Activated CD4-positive, alpha-beta T cell treated with anti-CD3 and anti-CD28 coated beads for 36 hours (primary cell): ENCODE data around the gene TNFSF4. TPM values are rescaled to one million over a fixed set of nuclear protein-coding genes. Genes with fewer than 3 reads are reported as not detected.

Source experiments
- ATAC-seq: fragments of 200-7000 bp; cut with Tn5 transposase; one replicate; pipeline ENCODE4 v1.10.0; 2021; ENCODE audit warnings: mild to moderate bottlenecking, moderate library complexity
- CTCF ChIA-PET: fragments of 350-600 bp; sonication (Branson Sonifier 250); formaldehyde crosslinking; loops from one replicate; lab custom pipeline; 2021; ENCODE audit warnings: antibody characterized with exemption; lab: Charles Lee
- POLR2A ChIA-PET: fragments of 350-600 bp; sonication (Branson Sonifier 250); formaldehyde crosslinking; loops from one replicate; lab custom pipeline; 2021; ENCODE audit warnings: antibody characterized with exemption, inconsistent platforms; lab: Charles Lee
- DNase-seq: peaks from one replicate; pipeline ENCODE4 v3.0.0-alpha.2; 2020
- H3K27ac Mint-ChIP-seq: one replicate; pipeline ENCODE4 v1.8.0; 2021; ENCODE audit warnings: mixed read lengths
- H3K27me3 Mint-ChIP-seq: one replicate; pipeline ENCODE4 v1.8.0; 2021; ENCODE audit warnings: mixed read lengths
- H3K36me3 Mint-ChIP-seq: one replicate; pipeline ENCODE4 v1.8.0; 2021; ENCODE audit warnings: low read depth, mixed read lengths
- H3K4me1 Mint-ChIP-seq: one replicate; pipeline ENCODE4 v1.8.0; 2021; ENCODE audit warnings: mixed read lengths
- H3K4me3 Mint-ChIP-seq: one replicate; pipeline ENCODE4 v1.8.0; 2021; ENCODE audit warnings: mild to moderate bottlenecking, moderate library complexity, mixed read lengths
- H3K9me3 Mint-ChIP-seq: one replicate; pipeline ENCODE4 v1.8.0; 2021; ENCODE audit warnings: low read depth, mixed read lengths
- intact Hi-C, 2 experiments: fragments of 100-400 bp; cut with DNase I in 1 of 2; cut with micrococcal nuclease in 1 of 2; formaldehyde crosslinking; loops; one replicate each; pipeline versions ENCODE4 v1.14.2 to v1.15.1; 2022 to 2024; cut with DNase I, micrococcal nuclease
- total RNA-seq, 2 experiments: library from RNA; stranded (reverse); gene quantifications; one replicate each; pipeline ENCODE4 v1.2.3, GENCODE V29; 2021

The TNFSF4 gene
- total RNA-seq, 2 experiments from 2014 or later = 0.33 to 0.41 TPM

DNA sequence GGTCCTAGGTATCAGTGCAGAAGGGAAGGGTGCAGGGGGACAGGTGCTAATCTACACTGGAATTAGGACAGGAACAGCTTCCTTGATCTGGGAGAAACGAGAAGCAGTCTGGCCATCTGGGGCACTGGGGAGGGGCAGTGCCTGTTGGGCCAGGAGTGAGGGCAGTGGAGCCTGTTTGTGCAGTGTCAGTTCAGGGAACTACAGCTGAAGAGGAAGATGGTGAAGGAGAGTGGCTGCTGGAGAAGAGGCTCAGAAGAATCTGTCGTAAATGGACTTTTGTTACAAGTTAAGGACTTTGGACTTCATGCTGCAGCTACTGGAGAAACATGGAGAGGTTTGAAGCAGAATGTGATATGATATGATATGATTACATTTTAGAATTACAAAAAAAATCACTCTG is 3.2 kb upstream of the TNFSF4 start:
- no peaks in the 10 kb centered on the region for H3K9me3 Mint-ChIP-seq
- ATAC-seq (no peak), DNase-seq (no peak)
- intact Hi-C loops = no loop called here
- H3K27me3 Mint-ChIP-seq = peaks cover 24% of the 10 kb centered on the region
- ChIA-PET POLR2A (no interaction called here), CTCF (interaction anchor here (13.3 kb wide), 1 partner anchor 466 kb away, joined by 150 read pairs; no protein-coding TSS in a partner anchor)
- no peak overlapping the region for H3K4me3 Mint-ChIP-seq
- no peak overlapping the region for H3K27ac Mint-ChIP-seq
- no peaks in the 10 kb centered on the region for H3K36me3 Mint-ChIP-seq
- peaks cover 29% of the 10 kb centered on the region for H3K4me1 Mint-ChIP-seq

DNA sequence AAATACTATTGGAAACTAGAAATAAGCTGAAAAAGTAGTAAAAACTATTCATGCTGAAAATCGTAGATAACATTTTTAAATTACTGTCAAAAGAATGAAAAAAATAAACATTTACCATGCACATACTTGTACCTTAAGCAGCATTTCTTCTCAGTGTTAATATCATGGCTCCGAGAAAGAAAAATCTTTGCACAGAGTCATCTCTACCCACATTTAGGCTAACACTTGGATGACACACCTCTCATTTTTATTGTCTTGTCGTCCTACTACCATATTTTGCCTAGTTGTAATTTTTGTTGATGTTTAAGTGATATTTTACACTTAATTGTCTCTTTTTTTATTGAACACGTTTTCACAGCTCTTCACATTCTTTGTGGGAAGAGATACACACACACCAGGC is 1.7 kb upstream of the TNFSF4 start:
- intact Hi-C loops = loop anchor here in 1 of 2 experiments (5.0 kb wide), 4 partner anchors 88 to 372 kb away; no protein-coding TSS in a partner anchor
- Mint-ChIP-seq H3K4me1 (peaks cover 37% of the 10 kb centered on the region), H3K27me3 (peaks cover 26% of the 10 kb centered on the region)

DNA sequence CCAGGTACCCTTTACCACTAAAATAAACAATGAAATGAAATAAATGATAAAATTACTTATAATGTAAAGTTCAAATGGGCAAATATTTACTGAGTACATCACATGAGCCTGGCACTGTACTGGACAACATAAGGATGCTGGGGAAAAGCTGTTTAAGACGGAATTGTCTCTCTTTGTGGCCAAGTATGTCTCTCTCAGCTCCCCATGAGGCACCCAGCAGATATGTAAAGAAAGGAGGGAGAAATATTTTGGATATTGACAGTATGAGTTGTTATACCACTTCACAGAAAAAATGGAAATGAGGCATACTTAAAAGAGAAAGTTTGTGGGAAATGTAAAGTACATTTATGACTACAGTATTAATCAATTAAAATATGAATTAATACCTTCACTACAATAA is 1.0 kb upstream of the TNFSF4 start:
- intact Hi-C loops = loop anchor here in 1 of 2 experiments (5.0 kb wide), 4 partner anchors 89 to 371 kb away; no protein-coding TSS in a partner anchor
- H3K27ac Mint-ChIP-seq = no peak overlapping the region
- H3K36me3 Mint-ChIP-seq = no peaks in the 10 kb centered on the region
- ATAC-seq = no peak
- ChIA-PET CTCF (interaction anchor here (0.9 to 13.3 kb wide), 2 partner anchors 8 to 464 kb away, joined by 3 to 150 read pairs; no protein-coding TSS in a partner anchor), POLR2A (no interaction called here)
- DNase-seq = no peak
- H3K27me3 Mint-ChIP-seq = peaks cover 26% of the 10 kb centered on the region
- H3K9me3 Mint-ChIP-seq = no peaks in the 10 kb centered on the region
- no peak overlapping the region for H3K4me3 Mint-ChIP-seq
- H3K4me1 Mint-ChIP-seq = peaks cover 36% of the 10 kb centered on the region

More for the DNA sequence above, 1.7 kb upstream of the TNFSF4 start:
- Mint-ChIP-seq H3K9me3 (no peaks in the 10 kb centered on the region), H3K36me3 (no peaks in the 10 kb centered on the region), H3K27ac (no peak overlapping the region), H3K4me3 (no peak overlapping the region)
- DNase-seq (no peak), ATAC-seq (no peak)
- POLR2A ChIA-PET = no interaction called here
- CTCF ChIA-PET = interaction anchor here (0.9 to 13.3 kb wide), 3 partner anchors 9 to 465 kb away, joined by 3 to 150 read pairs (median 3); no protein-coding TSS in a partner anchor

DNA sequence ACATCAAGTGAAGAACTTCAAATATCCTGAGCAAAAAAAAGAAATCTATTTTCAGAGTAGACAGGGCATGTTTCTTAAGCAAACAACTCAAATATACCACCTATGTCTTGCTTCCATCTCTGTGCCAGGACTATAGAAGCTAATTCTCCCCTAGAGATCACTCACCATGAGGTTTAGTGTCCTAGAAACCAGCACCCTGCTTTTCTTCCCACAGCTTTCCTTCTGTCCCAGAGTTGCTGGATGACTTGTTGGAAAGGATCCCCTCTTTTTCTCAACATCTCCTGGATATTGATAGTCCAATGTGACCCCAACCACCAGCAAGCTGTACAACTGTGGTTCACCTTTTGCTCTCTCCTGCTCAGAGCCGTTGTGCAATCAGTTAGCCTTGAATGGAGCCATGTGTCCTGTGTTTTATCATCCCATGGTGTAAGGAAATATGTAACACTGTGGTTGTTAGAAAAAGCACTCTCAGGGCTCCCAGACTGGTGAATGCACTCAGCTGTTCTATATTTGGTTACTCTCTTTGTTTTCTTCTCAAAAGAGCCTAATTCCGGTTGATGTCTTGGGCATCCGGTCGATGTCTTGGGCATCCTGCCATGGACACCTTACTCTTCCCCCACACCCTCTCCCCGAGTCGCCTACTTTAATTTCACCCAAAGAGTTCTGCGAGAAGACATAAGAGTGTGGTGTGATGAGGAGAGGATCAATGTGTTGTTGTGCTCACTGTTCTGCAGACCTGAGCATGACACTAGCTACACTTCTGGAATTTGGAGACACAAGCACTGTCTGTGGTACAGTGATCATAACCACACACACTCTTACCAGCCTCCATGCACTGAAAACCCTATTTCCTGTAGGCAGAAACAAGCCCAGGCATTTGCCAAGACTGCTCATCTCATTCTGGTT is 1.7 kb downstream of the TNFSF4 start:
- CTCF ChIA-PET = interaction anchor here (0.6 to 13.3 kb wide), 8 partner anchors 10 to 462 kb away, joined by 3 to 150 read pairs (median 4); no protein-coding TSS in a partner anchor
- peaks cover 20% of the 10 kb centered on the region for H3K27me3 Mint-ChIP-seq
- peak; percentile 75 for ATAC-seq
- no peaks in the 10 kb centered on the region for H3K9me3 Mint-ChIP-seq
- H3K27ac Mint-ChIP-seq = peak overlapping the region; percentile 61
- H3K4me3 Mint-ChIP-seq = peak overlapping the region; percentile 40
- peak; percentile 20 for DNase-seq
- no peaks in the 10 kb centered on the region for H3K36me3 Mint-ChIP-seq
- H3K4me1 Mint-ChIP-seq = peaks cover 36% of the 10 kb centered on the region
- POLR2A ChIA-PET = interaction anchor here (1.0 kb wide), 1 partner anchor 310 kb away, joined by 3 read pairs; no protein-coding TSS in a partner anchor
- intact Hi-C loops = loop anchor here (2.0 to 5.0 kb wide), 5 partner anchors 92 to 368 kb away; no protein-coding TSS in a partner anchor

DNA sequence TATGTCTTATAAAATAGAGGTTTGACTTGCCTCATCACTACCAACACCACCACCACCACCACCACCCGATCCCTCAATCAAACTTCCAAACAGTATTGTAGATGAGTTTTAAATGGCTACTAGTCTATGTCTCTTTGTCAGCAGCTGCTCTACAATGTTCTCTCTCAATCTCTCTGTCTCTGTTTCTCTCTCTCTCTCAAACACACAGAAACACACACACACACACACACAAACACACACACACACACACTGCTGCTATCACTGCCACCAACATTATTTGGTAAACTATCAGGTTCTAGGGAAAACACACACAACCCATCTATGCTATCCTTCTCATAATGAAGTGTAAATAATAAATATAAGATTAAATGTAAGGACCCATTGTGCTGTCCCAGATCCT is 2.4 kb downstream of the TNFSF4 start:
- ChIA-PET POLR2A (no interaction called here), CTCF (interaction anchor here (1.0 to 13.3 kb wide), 6 partner anchors 9 to 461 kb away, joined by 3 to 150 read pairs (median 5); no protein-coding TSS in a partner anchor)
- DNase-seq (no peak), ATAC-seq (no peak)
- Mint-ChIP-seq H3K9me3 (no peaks in the 10 kb centered on the region), H3K4me1 (peaks cover 36% of the 10 kb centered on the region), H3K36me3 (no peaks in the 10 kb centered on the region), H3K27me3 (peaks cover 16% of the 10 kb centered on the region), H3K4me3 (no peak overlapping the region), H3K27ac (no peak overlapping the region)
- intact Hi-C loops = loop anchor here in 1 of 2 experiments (5.0 kb wide), 4 partner anchors 93 to 367 kb away; no protein-coding TSS in a partner anchor

DNA sequence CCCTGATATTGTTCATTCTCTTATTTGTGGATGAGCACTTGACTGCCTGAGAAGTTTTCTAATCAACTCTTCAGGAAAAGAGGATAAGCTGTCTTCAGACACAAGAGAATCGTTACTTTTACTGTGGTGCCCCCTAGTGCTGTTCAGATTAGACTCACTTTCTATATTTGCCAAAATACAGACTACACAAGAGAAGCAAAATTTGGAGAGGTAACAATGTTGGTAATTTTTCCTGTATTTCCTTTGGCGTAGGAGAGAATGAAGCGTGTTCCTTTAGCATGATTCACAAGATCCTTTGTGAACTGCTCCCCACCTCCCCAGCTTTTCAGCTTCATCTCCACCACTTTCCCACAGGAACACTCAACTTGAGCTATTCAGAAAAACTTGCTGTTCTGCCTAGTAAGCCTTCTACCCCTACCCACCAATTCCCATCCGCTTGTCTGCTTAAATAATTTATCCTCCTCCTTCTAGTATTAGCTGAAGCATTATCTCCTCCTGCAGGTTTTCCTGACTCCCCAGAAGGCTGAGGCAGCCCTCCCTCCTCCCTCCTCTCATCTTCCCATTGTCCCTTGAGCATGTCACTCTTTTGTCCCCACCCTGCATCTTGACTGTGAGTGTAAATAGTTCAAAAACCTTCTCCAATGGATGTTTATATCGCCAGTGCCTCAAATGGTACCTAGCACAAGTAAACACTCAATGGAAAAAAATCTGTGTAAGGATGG is 4.5 kb downstream of the TNFSF4 start:
- CTCF ChIA-PET = interaction anchor here (0.6 to 13.3 kb wide), 14 partner anchors 11 to 616 kb away, joined by 3 to 150 read pairs (median 3); no protein-coding TSS in a partner anchor
- POLR2A ChIA-PET = no interaction called here
- ATAC-seq (no peak), DNase-seq (peak; percentile 14)
- intact Hi-C loops = loop anchor here in 1 of 2 experiments (1.0 to 2.0 kb wide), 2 partner anchors 376 to 457 kb away; no protein-coding TSS in a partner anchor
- Mint-ChIP-seq H3K9me3 (no peaks in the 10 kb centered on the region), H3K36me3 (no peaks in the 10 kb centered on the region), H3K27me3 (peaks cover 13% of the 10 kb centered on the region), H3K4me1 (peaks cover 33% of the 10 kb centered on the region), H3K4me3 (no peak overlapping the region), H3K27ac (no peak overlapping the region)

DNA sequence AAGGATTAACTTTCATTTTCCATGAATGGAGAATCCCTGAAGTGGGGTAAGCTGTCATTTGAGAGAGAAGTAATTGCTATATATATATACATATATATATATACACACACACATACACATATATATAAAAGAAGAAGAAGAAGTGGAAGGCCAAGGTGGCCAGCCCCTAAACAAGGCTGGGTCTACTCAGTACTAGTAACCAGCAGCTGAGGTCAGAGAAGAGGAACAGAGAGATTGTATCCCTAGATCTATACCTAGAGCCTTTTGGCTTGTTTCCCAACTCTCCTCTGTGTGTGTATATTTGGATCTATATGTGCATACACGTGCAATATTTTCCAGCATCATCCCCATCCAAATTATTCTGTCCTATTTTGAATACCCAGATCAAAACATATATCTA is 5.2 kb downstream of the TNFSF4 start:
- Mint-ChIP-seq H3K4me1 (peaks cover 26% of the 10 kb centered on the region), H3K4me3 (no peak overlapping the region), H3K36me3 (no peaks in the 10 kb centered on the region), H3K27ac (no peak overlapping the region), H3K9me3 (no peaks in the 10 kb centered on the region), H3K27me3 (peaks cover 13% of the 10 kb centered on the region)
- ATAC-seq (no peak), DNase-seq (no peak)
- CTCF ChIA-PET = interaction anchor here (0.6 to 13.3 kb wide), 10 partner anchors 12 to 952 kb away, joined by 3 to 150 read pairs (median 3); no protein-coding TSS in a partner anchor
- POLR2A ChIA-PET = interaction anchor here (0.6 kb wide), 1 partner anchor 376 kb away, joined by 3 read pairs; no protein-coding TSS in a partner anchor
- intact Hi-C loops = loop anchor here in 1 of 2 experiments (1.0 to 2.0 kb wide), 2 partner anchors 375 to 457 kb away; no protein-coding TSS in a partner anchor

DNA sequence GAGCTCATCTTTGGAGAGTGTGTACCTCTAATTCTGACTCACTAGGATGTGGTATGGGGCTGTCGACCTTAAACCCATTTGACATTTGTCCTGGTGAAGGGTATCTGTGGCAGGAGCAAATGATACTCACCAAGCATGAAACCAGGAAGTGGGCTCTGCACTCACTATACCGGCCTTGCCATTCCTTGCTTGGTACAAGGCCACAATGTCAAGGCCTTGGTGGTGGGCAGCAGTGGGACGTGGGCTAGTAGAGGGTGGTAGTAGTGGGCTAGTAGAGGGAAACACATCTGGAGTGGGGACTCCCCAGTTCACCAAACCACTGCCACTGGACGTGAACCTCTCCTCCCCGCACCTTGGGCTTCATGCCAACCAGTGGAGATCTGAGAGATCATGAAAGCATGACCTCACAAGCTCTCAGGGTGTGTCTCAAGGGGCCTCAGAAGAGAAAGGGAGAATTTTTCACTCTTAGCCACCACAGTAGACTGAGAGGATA is 11.5 kb downstream of the TNFSF4 start:
- Mint-ChIP-seq H3K27me3 (no peaks in the 10 kb centered on the region), H3K27ac (no peak overlapping the region), H3K9me3 (no peaks in the 10 kb centered on the region), H3K4me1 (peaks cover 15% of the 10 kb centered on the region), H3K36me3 (no peaks in the 10 kb centered on the region), H3K4me3 (no peak overlapping the region)
- POLR2A ChIA-PET = no interaction called here
- DNase-seq (peak; percentile 68), ATAC-seq (peak; percentile 88)
- intact Hi-C loops = no loop called here
- CTCF ChIA-PET = interaction anchor here (0.6 to 2.1 kb wide), 5 partner anchors 9 to 453 kb away, joined by 3 to 5 read pairs (median 5); no protein-coding TSS in a partner anchor

DNA sequence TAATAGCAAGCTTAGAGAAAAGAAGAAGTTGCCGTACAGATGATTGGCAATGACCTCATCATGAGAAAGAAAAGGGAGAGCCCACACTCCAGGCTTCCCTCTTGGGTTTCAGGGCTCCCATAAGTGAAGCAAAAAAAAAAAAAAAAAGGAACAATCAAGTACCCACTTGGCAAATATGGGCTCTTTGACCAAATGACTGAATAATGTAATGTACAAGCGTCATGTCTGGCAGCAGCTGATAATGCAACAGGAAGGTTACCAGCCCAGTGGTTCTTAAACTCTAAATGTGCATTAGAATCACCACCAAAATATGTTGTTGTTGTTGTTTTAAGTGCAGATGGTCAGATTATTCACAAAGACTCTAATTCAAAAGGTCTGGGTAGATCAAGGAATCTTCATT is 13.5 kb downstream of the TNFSF4 start:
- DNase-seq (no peak), ATAC-seq (no peak)
- no peaks in the 10 kb centered on the region for H3K27me3 Mint-ChIP-seq
- intact Hi-C loops = no loop called here
- POLR2A ChIA-PET = no interaction called here
- no peaks in the 10 kb centered on the region for H3K36me3 Mint-ChIP-seq
- H3K4me3 Mint-ChIP-seq = no peak overlapping the region
- H3K4me1 Mint-ChIP-seq = peaks cover 15% of the 10 kb centered on the region
- H3K27ac Mint-ChIP-seq = no peak overlapping the region
- H3K9me3 Mint-ChIP-seq = no peaks in the 10 kb centered on the region
- CTCF ChIA-PET = interaction anchor here (0.8 kb wide), 1 partner anchor 74 kb away, joined by 3 read pairs; no protein-coding TSS in a partner anchor

DNA sequence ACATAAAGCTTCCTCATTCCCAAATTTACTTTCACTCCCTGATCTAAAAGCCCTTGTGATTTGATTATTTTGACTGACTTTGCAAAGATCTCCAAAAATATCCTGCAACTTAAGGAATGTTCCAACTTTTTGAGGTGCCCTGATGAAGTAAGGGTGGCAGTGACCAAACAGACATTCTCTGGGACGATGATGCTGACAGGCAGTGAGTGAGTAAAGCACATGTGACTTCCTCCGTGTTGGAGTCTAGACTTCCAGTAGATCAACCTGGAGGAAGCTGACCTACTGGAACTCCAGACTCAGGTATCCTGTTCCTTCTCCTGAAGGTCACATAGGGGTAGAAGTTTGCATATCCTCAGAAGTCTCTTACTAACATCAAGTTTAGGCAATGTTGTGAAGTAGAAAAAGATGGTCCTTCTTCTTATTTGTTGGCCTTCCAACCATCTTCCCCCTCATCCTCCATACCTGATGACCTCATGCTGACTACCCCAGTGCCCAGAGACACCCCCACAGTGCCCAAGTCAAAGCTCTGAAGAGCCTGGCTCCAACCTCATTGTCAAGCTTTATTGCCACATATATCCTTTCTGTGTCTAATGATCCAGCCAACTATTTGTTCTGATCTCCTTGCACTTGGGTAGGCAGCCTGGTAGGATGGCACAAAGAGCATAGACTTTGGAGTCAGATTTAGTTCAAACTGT is 16.0 kb downstream of the TNFSF4 start:
- Mint-ChIP-seq H3K27ac (no peak overlapping the region), H3K36me3 (no peaks in the 10 kb centered on the region), H3K4me1 (peaks cover 12% of the 10 kb centered on the region), H3K27me3 (no peaks in the 10 kb centered on the region), H3K4me3 (no peak overlapping the region), H3K9me3 (no peaks in the 10 kb centered on the region)
- ATAC-seq (no peak), DNase-seq (no peak)
- ChIA-PET POLR2A (no interaction called here), CTCF (no interaction called here)
- intact Hi-C loops = no loop called here
